ENCODE results near the gene SRM. TPM values are rescaled to one million over a fixed set of nuclear protein-coding genes. Genes with fewer than 3 reads are reported as not detected.

SRM gene
- total and polyA plus RNA-seq, 2 of the 13 experiments (the other 11 are each of a cell fraction or from before 2014, with no cell fraction given) = 27.9 to 31.8 TPM

DNA sequence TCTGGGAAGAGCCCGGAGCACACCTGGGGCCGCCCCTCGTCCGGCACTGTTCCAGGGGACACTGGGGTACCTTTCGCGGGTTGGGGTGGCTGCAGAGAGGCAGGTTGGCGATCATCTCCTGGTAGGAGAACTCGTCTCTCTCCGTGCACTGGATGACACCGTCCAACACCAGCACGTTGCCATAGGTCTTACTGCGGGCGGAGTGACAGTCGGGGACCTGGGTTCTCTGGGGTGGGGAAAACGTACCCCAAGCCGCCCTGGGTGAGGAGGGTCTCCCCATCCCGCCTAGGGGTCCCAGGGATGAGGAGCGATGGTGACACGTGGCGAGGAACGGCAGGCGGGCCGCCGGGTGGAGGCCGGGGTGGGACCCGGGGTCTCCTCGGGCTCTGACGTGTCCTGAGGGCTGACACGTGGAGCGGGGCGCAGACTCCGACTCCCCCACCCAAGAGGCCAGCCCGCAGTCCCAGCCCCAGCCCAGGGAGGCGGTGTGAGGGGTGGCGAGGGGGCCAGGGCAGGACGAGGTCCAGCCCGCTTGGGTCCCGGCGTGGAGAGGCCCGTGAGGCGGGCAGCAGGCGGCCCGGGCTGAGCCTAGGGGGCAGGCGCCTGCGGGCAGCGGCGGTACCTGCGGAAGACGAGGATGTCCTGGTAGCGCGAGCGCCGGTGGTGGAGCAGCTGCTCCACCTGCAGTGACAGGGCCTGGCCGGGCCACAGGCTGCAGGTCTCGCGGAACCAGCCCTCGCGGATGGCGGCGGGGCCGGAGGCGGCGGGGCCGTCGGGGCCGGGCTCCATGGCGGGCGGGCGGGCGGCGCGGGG is 457 bp downstream of the SRM start (continued):
- TF ChIP-seq, protein P1, sequence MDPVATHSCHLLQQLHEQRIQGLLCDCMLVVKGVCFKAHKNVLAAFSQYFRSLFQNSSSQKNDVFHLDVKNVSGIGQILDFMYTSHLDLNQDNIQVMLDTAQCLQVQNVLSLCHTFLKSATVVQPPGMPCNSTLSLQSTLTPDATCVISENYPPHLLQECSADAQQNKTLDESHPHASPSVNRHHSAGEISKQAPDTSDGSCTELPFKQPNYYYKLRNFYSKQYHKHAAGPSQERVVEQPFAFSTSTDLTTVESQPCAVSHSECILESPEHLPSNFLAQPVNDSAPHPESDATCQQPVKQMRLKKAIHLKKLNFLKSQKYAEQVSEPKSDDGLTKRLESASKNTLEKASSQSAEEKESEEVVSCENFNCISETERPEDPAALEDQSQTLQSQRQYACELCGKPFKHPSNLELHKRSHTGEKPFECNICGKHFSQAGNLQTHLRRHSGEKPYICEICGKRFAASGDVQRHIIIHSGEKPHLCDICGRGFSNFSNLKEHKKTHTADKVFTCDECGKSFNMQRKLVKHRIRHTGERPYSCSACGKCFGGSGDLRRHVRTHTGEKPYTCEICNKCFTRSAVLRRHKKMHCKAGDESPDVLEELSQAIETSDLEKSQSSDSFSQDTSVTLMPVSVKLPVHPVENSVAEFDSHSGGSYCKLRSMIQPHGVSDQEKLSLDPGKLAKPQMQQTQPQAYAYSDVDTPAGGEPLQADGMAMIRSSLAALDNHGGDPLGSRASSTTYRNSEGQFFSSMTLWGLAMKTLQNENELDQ (CRISPR knock-in tag; IDR thresholded peaks at IDR 0.05; ENCODE audit: borderline replicate concordance) = no peak
- TF ChIP-seq, protein P2, sequence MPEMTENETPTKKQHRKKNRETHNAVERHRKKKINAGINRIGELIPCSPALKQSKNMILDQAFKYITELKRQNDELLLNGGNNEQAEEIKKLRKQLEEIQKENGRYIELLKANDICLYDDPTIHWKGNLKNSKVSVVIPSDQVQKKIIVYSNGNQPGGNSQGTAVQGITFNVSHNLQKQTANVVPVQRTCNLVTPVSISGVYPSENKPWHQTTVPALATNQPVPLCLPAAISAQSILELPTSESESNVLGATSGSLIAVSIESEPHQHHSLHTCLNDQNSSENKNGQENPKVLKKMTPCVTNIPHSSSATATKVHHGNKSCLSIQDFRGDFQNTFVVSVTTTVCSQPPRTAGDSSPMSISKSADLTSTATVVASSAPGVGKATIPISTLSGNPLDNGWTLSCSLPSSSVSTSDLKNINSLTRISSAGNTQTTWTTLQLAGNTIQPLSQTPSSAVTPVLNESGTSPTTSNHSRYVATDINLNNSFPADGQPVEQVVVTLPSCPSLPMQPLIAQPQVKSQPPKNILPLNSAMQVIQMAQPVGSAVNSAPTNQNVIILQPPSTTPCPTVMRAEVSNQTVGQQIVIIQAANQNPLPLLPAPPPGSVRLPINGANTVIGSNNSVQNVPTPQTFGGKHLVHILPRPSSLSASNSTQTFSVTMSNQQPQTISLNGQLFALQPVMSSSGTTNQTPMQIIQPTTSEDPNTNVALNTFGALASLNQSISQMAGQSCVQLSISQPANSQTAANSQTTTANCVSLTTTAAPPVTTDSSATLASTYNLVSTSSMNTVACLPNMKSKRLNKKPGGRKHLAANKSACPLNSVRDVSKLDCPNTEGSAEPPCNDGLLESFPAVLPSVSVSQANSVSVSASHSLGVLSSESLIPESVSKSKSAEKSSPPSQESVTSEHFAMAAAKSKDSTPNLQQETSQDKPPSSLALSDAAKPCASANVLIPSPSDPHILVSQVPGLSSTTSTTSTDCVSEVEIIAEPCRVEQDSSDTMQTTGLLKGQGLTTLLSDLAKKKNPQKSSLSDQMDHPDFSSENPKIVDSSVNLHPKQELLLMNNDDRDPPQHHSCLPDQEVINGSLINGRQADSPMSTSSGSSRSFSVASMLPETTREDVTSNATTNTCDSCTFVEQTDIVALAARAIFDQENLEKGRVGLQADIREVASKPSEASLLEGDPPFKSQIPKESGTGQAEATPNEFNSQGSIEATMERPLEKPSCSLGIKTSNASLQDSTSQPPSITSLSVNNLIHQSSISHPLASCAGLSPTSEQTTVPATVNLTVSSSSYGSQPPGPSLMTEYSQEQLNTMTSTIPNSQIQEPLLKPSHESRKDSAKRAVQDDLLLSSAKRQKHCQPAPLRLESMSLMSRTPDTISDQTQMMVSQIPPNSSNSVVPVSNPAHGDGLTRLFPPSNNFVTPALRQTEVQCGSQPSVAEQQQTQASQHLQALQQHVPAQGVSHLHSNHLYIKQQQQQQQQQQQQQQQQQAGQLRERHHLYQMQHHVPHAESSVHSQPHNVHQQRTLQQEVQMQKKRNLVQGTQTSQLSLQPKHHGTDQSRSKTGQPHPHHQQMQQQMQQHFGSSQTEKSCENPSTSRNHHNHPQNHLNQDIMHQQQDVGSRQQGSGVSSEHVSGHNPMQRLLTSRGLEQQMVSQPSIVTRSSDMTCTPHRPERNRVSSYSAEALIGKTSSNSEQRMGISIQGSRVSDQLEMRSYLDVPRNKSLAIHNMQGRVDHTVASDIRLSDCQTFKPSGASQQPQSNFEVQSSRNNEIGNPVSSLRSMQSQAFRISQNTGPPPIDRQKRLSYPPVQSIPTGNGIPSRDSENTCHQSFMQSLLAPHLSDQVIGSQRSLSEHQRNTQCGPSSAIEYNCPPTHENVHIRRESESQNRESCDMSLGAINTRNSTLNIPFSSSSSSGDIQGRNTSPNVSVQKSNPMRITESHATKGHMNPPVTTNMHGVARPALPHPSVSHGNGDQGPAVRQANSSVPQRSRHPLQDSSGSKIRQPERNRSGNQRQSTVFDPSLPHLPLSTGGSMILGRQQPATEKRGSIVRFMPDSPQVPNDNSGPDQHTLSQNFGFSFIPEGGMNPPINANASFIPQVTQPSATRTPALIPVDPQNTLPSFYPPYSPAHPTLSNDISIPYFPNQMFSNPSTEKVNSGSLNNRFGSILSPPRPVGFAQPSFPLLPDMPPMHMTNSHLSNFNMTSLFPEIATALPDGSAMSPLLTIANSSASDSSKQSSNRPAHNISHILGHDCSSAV (CRISPR knock-in tag; IDR thresholded peaks at IDR 0.05; ENCODE audit: borderline replicate concordance) = no peak
- TF ChIP-seq HDAC1 (CRISPR knock-in tag; IDR thresholded peaks at IDR 0.05) (peak; percentile 65), ZNF776 (CRISPR knock-in tag; IDR thresholded peaks at IDR 0.05) (no peak), SOX5 (CRISPR knock-in tag; IDR thresholded peaks at IDR 0.05; ENCODE audit: borderline replicate concordance) (no peak), CHD4 (IDR thresholded peaks at IDR 0.05; ENCODE audit: borderline replicate concordance, low read length) (no peak)
- TF ChIP-seq, protein P3, sequence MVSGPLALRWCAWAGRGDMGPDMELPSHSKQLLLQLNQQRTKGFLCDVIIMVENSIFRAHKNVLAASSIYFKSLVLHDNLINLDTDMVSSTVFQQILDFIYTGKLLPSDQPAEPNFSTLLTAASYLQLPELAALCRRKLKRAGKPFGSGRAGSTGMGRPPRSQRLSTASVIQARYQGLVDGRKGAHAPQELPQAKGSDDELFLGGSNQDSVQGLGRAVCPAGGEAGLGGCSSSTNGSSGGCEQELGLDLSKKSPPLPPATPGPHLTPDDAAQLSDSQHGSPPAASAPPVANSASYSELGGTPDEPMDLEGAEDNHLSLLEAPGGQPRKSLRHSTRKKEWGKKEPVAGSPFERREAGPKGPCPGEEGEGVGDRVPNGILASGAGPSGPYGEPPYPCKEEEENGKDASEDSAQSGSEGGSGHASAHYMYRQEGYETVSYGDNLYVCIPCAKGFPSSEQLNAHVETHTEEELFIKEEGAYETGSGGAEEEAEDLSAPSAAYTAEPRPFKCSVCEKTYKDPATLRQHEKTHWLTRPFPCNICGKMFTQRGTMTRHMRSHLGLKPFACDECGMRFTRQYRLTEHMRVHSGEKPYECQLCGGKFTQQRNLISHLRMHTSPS (CRISPR knock-in tag; IDR thresholded peaks at IDR 0.05; ENCODE audit: low read depth) = 0 out of 2 replicates have a peak, but pooled peaks have one; percentile 21
- TF ChIP-seq, protein P4, sequence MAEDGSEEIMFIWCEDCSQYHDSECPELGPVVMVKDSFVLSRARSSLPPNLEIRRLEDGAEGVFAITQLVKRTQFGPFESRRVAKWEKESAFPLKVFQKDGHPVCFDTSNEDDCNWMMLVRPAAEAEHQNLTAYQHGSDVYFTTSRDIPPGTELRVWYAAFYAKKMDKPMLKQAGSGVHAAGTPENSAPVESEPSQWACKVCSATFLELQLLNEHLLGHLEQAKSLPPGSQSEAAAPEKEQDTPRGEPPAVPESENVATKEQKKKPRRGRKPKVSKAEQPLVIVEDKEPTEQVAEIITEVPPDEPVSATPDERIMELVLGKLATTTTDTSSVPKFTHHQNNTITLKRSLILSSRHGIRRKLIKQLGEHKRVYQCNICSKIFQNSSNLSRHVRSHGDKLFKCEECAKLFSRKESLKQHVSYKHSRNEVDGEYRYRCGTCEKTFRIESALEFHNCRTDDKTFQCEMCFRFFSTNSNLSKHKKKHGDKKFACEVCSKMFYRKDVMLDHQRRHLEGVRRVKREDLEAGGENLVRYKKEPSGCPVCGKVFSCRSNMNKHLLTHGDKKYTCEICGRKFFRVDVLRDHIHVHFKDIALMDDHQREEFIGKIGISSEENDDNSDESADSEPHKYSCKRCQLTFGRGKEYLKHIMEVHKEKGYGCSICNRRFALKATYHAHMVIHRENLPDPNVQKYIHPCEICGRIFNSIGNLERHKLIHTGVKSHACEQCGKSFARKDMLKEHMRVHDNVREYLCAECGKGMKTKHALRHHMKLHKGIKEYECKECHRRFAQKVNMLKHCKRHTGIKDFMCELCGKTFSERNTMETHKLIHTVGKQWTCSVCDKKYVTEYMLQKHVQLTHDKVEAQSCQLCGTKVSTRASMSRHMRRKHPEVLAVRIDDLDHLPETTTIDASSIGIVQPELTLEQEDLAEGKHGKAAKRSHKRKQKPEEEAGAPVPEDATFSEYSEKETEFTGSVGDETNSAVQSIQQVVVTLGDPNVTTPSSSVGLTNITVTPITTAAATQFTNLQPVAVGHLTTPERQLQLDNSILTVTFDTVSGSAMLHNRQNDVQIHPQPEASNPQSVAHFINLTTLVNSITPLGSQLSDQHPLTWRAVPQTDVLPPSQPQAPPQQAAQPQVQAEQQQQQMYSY (CRISPR knock-in tag; IDR thresholded peaks at IDR 0.05) = no peak
- TF ChIP-seq, protein P5, sequence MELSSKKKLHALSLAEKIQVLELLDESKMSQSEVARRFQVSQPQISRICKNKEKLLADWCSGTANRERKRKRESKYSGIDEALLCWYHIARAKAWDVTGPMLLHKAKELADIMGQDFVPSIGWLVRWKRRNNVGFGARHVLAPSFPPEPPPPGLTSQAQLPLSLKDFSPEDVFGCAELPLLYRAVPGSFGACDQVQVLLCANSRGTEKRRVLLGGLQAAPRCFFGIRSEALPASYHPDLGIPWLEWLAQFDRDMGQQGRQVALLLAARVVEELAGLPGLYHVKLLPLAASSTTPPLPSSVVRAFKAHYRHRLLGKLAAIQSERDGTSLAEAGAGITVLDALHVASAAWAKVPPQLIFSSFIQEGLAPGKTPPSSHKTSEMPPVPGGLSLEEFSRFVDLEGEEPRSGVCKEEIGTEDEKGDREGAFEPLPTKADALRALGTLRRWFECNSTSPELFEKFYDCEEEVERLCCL (CRISPR knock-in tag; IDR thresholded peaks at IDR 0.05; ENCODE audit: borderline replicate concordance) = no peak
